Fibroblast of skin of left quadriceps (primary cell): ENCODE measurements around the gene AQR.
A peak's percentile ranks its signal among the peaks of the same experiment; 100 is the strongest.
"Not testable (repeated sequence)": the region's sequence is repeated elsewhere in the genome, so short reads cannot be mapped to it uniquely, and the experiment has no call there.

Experiments used
- DNase-seq, 2 experiments: peaks; one replicate each; pipeline ENCODE4 v3.0.0-alpha.2; 2013; ENCODE audit warnings: low read depth in 2 of 2

Gene AQR

DNA sequence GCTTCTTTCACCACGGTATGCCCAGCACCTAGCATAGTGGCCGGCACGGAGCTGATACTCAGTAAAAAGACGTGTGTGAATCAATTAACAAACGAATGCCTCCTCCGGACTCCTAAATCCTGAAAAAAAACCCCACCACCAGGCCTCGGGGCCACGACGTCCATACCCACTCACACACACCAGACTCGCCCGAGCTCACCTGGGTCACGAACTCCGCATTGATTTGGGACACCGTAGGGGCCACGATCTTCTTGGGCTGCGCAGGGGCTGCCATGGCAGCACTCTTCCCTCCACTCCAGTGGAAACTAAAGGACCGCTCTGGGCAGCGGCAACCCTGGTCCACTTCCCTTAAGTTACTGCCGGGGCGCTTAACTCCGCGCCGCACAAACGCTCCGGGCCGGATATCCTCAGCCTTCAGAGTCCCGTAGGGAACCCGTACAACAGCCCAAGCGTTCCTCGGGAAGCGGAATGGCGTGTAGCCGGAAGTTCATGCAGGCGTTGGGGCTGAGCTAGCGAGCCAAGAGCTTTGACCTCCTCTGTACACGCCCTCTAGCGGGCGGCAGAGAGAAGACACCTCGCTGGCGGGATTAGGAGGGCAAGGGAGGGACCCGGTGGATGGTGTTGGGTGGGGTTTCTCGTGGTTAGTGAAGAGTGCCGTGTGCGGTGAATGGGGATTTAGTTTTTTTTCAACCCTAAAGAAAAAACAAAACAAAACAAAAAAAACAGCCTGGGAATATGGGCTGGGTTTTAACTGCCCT is at the start of gene AQR:
Gene AQR, minus strand, starts transcription at position 403 of the 758 bp plus-strand sequence. Its CDS starts 129 bp downstream, at position 274.
- peak; percentile 97 to 98 for DNase-seq

GRCh38 chr15:35014241-35014640 is 44.7 kb upstream of the AQR start:
- no peak for DNase-seq

DNA sequence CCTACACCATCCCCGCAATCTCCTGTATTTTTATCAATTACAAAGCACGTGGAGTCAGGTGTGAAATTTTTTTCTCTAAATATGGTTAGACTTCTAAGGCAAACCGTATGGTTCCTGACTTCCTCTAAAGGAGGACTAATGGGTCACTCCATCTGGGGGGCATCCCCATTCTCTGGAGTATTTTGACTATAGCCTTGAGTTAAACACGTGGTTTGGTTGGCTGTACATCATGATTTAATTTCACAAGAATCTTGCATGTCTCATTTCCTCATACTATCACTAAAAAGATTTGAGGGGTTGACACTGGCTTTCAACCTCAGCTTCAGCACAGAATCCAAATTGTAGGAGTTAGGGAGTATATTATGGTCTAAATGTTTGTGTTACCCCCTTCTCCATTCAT is 43.8 kb upstream of the AQR start:
- no peak for DNase-seq

DNA sequence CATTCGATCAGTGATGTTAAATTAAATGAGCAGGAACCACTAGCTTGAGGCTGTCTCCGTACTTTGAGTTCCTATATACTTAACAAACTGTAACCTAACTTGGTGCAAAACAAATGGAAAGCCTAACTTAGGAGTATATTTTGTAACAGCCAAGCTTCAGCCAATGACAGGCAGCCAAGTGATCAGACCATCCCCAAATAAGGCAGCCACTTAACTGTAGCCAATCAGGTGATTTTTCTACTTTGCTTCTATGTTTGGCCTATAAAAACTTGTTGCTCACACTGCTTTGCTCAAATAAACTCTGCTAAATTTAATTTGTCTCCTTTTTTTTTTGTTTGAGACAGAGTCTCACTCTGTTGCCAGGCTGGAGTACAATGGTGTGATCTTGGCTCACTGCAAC is 37.9 kb upstream of the AQR start:
- DNase-seq: no peak

GRCh38 chr15:35005933-35006332 is 36.4 kb upstream of the AQR start:
- no peak for DNase-seq

DNA sequence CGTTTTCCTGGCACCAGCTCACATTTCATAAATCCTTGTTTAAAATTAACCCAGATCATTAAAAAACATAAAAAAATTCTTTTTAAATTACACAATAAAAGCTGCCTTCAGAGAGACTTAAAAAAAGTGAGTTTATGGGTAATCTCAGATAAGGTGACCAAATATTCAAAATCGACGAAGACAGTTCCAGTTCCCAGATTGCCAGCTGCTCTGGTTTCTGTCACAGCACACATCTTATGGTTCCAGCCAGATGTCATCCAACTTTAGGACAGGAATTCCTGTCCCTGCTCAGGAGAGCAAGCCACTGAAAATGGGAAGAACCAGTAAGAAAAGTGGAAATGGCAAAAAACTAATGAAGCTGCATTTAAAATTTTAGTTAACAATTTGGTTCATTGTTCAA is 34.4 kb upstream of the AQR start:
- DNase-seq: no peak

DNA sequence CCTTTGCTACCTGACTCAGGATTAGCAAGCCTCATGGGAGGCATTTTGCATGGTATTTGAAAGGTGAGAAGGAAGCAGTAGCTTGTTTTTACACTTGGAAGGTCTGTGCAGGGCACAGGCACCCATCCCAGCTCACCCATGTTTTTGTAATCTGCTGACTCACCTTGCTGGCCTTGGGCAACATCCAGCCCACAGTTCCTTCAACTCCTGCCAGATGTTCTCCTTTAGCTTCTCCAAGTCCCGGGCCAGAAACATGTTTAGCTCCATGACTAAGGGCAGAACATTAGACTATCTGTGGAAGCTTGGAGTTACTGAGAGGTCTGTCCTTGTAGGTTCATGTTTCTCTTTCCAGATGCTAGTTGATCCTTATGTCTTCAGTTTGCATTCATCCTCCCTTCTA is 31.0 kb upstream of the AQR start:
- DNase-seq: peak; percentile 22 to 32

DNA sequence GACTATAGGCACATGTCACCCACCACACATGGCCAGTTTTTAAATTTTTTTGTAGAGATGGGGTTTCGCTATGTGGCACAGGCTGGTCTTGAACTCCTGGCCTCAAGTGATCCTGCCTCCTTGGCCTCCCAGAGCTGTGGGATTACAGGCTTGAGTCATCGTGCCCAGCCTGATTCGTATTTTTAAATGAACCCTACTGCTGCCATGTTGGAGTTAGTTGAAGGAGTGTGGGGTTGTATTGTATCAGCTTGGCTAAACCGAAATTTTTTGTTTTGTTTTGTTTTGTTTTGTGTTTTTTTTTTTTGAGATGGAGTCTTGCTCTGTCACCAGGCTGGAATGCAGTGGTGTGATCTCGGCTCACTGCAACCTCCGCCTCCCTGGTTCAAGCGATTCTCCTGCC is 30.4 kb upstream of the AQR start:
- no peak for DNase-seq

DNA sequence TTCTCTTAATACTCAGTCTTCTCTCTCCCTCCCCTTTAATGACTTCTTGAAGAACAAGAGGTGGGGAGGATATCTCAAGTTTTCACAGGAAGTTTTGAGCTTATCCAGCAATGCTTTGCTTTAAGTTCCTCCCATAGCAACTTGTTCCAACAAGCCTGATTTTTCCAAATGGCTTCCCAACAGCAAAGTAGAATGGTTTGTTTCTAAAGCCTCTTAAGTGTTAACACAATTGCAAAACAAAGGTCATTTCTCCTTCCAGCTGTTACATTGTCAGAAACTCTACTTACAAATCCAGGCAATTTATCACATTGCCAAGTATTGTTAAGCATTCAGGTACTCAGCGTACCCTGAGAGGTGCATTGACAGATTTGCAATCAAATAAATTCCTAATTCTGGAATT is 25.4 kb upstream of the AQR start:
- DNase-seq: no peak

- DNase-seq: no peak
Measured at GRCh38 chr15:34993877-34994276, 24.3 kb upstream of the AQR start.

- DNase-seq: no peak
Measured at GRCh38 chr15:34993412-34993811, 23.9 kb upstream of the AQR start.

- DNase-seq: peak; percentile 42 to 46
Measured at GRCh38 chr15:34988027-34988902, 18.7 kb upstream of the AQR start, which contains the start of gene ZNF770. ZNF770 (minus strand) TSS chr15:34988287; CDS start chr15:34983434, 4,853 bp downstream.

DNA sequence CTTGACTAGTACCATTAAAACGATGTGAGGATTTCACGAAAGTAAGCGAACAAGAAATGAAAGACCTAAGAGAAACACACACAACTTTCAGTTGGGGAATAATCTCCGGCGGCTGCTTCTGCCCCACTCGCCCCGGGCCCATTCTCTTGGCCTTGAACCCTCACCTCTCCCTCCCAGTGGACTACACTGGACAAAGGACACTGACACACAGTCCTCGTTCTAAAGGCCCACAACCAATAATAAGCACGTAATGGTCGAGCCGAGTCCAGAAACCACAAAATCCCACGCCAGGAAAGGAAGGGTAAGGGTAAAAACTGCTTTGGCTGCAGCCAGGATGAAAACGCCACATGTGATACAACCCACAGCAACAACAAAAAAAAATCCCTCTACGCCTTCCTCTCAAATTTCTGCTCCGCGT is 18.1 kb upstream of the AQR start:
- no peak for DNase-seq

- no peak for DNase-seq
Measured at GRCh38 chr15:34986771-34987480, 17.4 kb upstream of the AQR start.

GRCh38 chr15:34986326-34986725 is 16.8 kb upstream of the AQR start:
- DNase-seq: no peak

- DNase-seq: no peak
Measured at GRCh38 chr15:34984889-34985630, 15.5 kb upstream of the AQR start.

DNA sequence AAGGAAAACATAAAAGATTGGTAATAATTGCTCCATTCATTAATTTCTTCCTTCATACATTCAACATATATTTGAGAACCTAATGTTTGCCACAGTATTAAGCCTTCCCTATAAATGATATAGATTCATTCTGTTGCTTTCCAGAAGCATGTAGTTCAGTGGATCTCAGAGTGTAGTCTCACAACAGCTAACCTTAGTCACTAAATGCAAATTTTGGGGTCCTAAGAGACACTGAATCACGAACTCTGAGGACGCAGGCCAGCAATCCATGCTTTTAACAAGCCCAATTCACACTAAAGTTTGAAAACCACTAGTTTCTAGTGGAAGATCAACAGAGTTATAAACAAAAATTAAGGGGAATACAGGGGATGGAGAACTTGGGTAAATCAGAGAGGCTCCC is 7.2 kb upstream of the AQR start:
- DNase-seq: no peak

DNA sequence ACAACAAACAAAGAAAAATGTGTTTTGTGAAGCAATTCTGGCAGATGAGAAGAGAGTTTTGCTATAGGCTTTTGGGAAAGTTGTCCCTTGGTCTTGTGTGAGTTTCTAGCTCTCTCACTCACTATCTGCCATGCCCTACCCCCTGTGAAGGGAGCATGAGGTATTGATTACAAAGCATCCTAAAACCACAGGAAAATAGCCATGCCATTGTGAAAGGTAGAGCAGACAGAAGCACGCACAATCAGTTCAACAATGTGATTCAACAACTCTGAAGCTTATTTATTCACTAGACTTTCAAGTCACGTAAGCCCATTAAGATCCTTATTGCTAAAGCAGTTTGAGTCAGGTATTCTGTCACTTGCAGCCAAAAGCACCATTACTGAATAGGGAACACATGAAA is 6.5 kb upstream of the AQR start:
- no peak for DNase-seq

- no peak for DNase-seq
Measured at GRCh38 chr15:34973512-34973911, 4.0 kb upstream of the AQR start.

DNA sequence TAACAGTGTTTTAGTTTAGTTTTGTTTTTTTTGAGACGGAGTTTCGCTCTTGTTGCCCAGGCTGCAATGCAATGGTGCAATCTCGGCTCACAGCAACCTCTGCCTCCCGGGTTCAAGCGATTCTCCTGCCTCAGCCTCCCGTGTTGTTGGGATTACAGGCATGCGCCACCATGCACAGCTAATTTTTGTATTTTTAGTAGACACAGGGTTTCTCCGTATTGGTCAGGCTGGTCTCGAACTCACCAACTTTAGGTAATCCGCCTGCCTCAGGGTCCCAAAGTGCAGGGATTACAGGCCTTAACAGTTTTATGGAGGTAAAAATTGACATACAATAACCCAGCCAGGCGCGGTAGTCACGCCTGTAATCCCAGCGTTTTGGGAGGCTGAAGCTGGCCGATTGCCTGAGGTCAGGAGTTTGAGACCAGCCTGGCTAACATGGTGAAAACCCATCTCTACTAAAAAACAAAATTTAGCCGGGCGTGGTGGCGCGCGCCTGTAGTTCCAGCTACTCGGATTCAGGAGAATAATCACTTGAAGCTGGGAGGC is 629 bp upstream of the AQR start:
- DNase-seq: not testable (repeated sequence)

DNA sequence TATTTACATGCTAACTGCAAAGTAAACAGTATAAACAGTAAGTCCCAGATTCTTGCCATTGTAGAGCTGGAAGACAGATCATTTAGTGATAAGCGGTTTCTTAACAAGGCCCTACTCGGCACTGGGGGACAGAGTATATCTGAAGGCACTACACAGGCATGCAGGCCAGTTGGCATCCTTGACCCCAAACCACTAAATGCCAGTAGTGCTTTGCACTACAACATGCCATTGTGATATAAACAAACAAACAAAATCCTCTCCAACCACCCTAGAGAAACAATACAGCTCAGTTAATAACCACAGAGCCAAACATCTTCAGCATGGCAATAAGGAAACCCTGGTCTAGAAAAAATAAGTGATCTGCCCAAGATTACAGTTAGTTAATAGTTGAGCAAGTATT is 5.3 kb downstream of the AQR start:
- DNase-seq: no peak
